H1 (cell line): Measurements from ENCODE around the gene TBC1D2B. TPM values are rescaled to one million over a fixed set of nuclear protein-coding genes. Genes with fewer than 3 reads are reported as not detected.

Source experiments
- ASH2L ChIP-seq: fragments of 200-600, 300-600 bp; sonication (generic); IDR thresholded peaks from one replicate; pipeline ENCODE4 v1.7.1; 2017; ENCODE audit warnings: low read length
- CHD1 ChIP-seq: IDR thresholded peaks from 2 replicates; pipeline ENCODE4 v1.6.1; 2012; ENCODE audit warnings: low read depth, low read length, improper control_type of control experiment
- CHD2 ChIP-seq: IDR thresholded peaks from 2 replicates; pipeline ENCODE4 v1.6.1; 2012; ENCODE audit warnings: low read length, improper control_type of control experiment
- CREB1 ChIP-seq: IDR thresholded peaks from 2 replicates; pipeline ENCODE4 v1.6.1; 2012; ENCODE audit warnings: inconsistent platforms
- CTBP2 ChIP-seq: IDR thresholded peaks from 2 replicates; pipeline ENCODE4 v1.7.0; 2011; ENCODE audit warnings: borderline replicate concordance, mild to moderate bottlenecking, moderate library complexity, mixed read lengths, low read length; ENCODE audit not compliant: insufficient read depth, insufficient read length
- E2F6 ChIP-seq: IDR thresholded peaks from 2 replicates; pipeline ENCODE4 v1.6.1; 2012; ENCODE audit warnings: inconsistent platforms
- HDAC6 ChIP-seq: IDR thresholded peaks from one replicate; pipeline ENCODE4 v1.7.1; 2012; ENCODE audit warnings: low read depth, mild to moderate bottlenecking, inconsistent platforms, low read length, moderate library complexity
- JUND ChIP-seq: IDR thresholded peaks from 2 replicates; pipeline ENCODE4 v1.6.1; 2011; ENCODE audit warnings: mild to moderate bottlenecking, improper control_type of control experiment, low read length
- KDM5A ChIP-seq: fragments of 200-600 bp; IDR thresholded peaks from 2 replicates; pipeline ENCODE4 v1.7.1; 2012; ENCODE audit warnings: mild to moderate bottlenecking, low read length, inconsistent platforms, mixed read lengths
- MAFK ChIP-seq: IDR thresholded peaks from 2 replicates; pipeline ENCODE4 v1.6.1; 2012; ENCODE audit warnings: low read depth, mild to moderate bottlenecking, improper control_type of control experiment, low read length
- MAX ChIP-seq: IDR thresholded peaks from 2 replicates; pipeline ENCODE4 v1.6.1; 2012; ENCODE audit warnings: inconsistent platforms
- NRF1 ChIP-seq: IDR thresholded peaks from 2 replicates; pipeline ENCODE4 v1.6.1; 2011; ENCODE audit warnings: mild to moderate bottlenecking, low read depth, low read length, improper control_type of control experiment
- POLR2AphosphoS5 ChIP-seq: IDR thresholded peaks from 2 replicates; pipeline ENCODE4 v1.6.1; 2011; ENCODE audit warnings: low read depth, low read length
- RAD21 ChIP-seq, 2 experiments: IDR thresholded peaks in 1 of 2; conservative IDR thresholded peaks in 1 of 2; 2 replicates each; pipeline ENCODE4 v1.6.1; 2011; ENCODE audit warnings: low read depth in 2 of 2, low read length in 2 of 2, improper control_type of control experiment in 1 of 2, inconsistent platforms in 1 of 2, mild to moderate bottlenecking in 1 of 2, moderate library complexity in 1 of 2
- RBBP5 ChIP-seq: IDR thresholded peaks from 2 replicates; pipeline ENCODE4 v1.7.1; 2012; ENCODE audit warnings: low read depth, mild to moderate bottlenecking, inconsistent platforms, low read length, moderate library complexity, borderline replicate concordance
- RNF2 ChIP-seq: fragments of 200-900, 300-1000 bp; sonication (generic); IDR thresholded peaks from 2 replicates; pipeline ENCODE4 v1.7.1; 2016; ENCODE audit warnings: borderline replicate concordance, low read depth, mild to moderate bottlenecking, antibody characterized with exemption, low read length; ENCODE audit not compliant: poor library complexity, severe bottlenecking; ENCODE audit errors: missing control alignments
- SAP30 ChIP-seq: fragments of 300-600 bp; sonication (generic); IDR thresholded peaks from 2 replicates; pipeline ENCODE4 v1.7.1; 2012; ENCODE audit warnings: low read length, moderate library complexity, mild to moderate bottlenecking, inconsistent platforms; ENCODE audit not compliant: insufficient read depth, insufficient replicate concordance
- TCF12 ChIP-seq: IDR thresholded peaks from 2 replicates; pipeline ENCODE4 v1.6.1; 2011; ENCODE audit warnings: low read depth, mild to moderate bottlenecking, low read length
- USF2 ChIP-seq: IDR thresholded peaks from 2 replicates; pipeline ENCODE4 v1.6.1; 2011; ENCODE audit warnings: low read length, improper control_type of control experiment
- polyA plus RNA-seq, 7 experiments: library from polyadenylated mRNA; depleted of rRNA in 3 of 7; stranded (reverse) in 5 of 7; unstranded in 2 of 7; fragments of >200 nt in 5 of 7; fragments of 200-250 nt in 2 of 7; gene quantifications; 1 replicate in 5 of 7; 2 replicates in 1 of 7; 4 replicates in 1 of 7; pipeline versions ENCODE4 v1.2.1 to v1.2.3, GENCODE V29; 2011 to 2013; ENCODE audit warnings: missing spikeins in 2 of 7, mixed read lengths in 2 of 7
- total RNA-seq: library from RNA; stranded (reverse); fragmentation: NEBNext Ultra II Directional; extraction: Animal tissue kit (Norgen Biotek cat#: 25700); gene quantifications from 2 replicates; pipeline ENCODE4 v1.2.1, GENCODE V29; 2021

Gene TBC1D2B
- total and polyA plus RNA-seq, 2 of the 8 experiments (the other 6 are each of a cell fraction or from before 2014, with no cell fraction given), result 11.9 to 19.5 TPM

GRCh38 chr15:78000091-78000926 lies 77.2 kb downstream of the TBC1D2B start (continued):
- TF ChIP-seq JUND (no peak), RNF2 (no peak), CHD1 (no peak), USF2 (no peak), E2F6 (no peak), TCF12 (peak; percentile 74; the same call in 1 of the 2 replicates), RAD21 (IDR thresholded peaks at IDR 0.05 in 1 of 2, conservative IDR thresholded peaks at IDR 0.05 in 1 of 2; ENCODE audit: low read depth in 2 of 2, low read length in 2 of 2) (peak; percentile 97 to 98), CHD2 (no peak), SAP30 (no peak), CTBP2 (no peak), KDM5A (peak; percentile 30; the same call in 1 of the 2 replicates), CREB1 (peak; percentile 46; the same call in 1 of the 2 replicates), HDAC6 (no peak), RBBP5 (no peak), MAFK (no peak), POLR2AphosphoS5 (no peak), MAX (peak; percentile 21; the same call in 1 of the 2 replicates), NRF1 (no peak), ASH2L (no peak)
